Peyer's patch (tissue), 4 donors: ENCODE measurements around the gene EPHB2.

Source experiments
- POLR2A ChIP-seq, 2 donors: fragments of 450-650 bp; IDR thresholded peaks; one replicate each; pipeline ENCODE4 v1.5.1; 2017; ENCODE audit warnings: antibody characterized with exemption in 2 of 2, mild to moderate bottlenecking in 2 of 2, moderate library complexity in 2 of 2
- TF ChIP-seq, protein P1 (sequence below), 6 experiments: fragments of 450-650 bp in 4 of 6; fragments of 200-600 bp in 2 of 6; sonication (generic) in 1 of 6; IDR thresholded peaks; one replicate each; pipeline ENCODE4 v1.5.1; 2017 to 2019; ENCODE audit warnings: antibody characterized with exemption in 6 of 6, mild to moderate bottlenecking in 3 of 6, moderate library complexity in 1 of 6

DNA sequence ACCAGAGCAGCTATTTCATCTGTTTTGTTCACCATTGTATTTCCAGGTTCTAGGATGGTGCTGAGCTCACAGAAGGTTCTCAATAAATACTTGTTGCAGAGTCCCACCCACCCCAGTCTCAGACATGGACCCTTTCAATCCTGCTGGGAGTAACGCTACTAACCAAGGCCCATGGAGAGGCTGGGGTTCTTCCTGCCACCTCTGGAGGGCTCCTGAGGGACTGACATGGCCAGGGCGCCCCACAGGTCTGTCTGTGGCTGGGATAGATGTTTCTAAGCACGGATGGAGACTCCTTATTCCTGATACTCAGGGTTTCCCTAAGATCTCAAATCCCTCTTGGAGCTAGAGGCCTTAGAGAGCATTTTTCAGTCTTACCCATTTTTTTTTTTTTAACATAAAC lies 87.4 kb downstream of the EPHB2 start:
- TF ChIP-seq, protein P1, sequence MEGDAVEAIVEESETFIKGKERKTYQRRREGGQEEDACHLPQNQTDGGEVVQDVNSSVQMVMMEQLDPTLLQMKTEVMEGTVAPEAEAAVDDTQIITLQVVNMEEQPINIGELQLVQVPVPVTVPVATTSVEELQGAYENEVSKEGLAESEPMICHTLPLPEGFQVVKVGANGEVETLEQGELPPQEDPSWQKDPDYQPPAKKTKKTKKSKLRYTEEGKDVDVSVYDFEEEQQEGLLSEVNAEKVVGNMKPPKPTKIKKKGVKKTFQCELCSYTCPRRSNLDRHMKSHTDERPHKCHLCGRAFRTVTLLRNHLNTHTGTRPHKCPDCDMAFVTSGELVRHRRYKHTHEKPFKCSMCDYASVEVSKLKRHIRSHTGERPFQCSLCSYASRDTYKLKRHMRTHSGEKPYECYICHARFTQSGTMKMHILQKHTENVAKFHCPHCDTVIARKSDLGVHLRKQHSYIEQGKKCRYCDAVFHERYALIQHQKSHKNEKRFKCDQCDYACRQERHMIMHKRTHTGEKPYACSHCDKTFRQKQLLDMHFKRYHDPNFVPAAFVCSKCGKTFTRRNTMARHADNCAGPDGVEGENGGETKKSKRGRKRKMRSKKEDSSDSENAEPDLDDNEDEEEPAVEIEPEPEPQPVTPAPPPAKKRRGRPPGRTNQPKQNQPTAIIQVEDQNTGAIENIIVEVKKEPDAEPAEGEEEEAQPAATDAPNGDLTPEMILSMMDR (IDR thresholded peaks at IDR 0.05): no peak
- TF ChIP-seq POLR2A (IDR thresholded peaks at IDR 0.05): no peak
